Thyroid gland (tissue), 4 donors: ENCODE data around the gene NEDD4L.

Experiments used
- POLR2A ChIP-seq, 2 donors: fragments of 450-650 bp; IDR thresholded peaks; one replicate each; pipeline ENCODE4 v1.6.1; 2017; ENCODE audit warnings: antibody characterized with exemption in 2 of 2, mild to moderate bottlenecking in 2 of 2, moderate library complexity in 1 of 2
- TF ChIP-seq, protein P1 (sequence below), 6 experiments: fragments of 200-600 bp in 3 of 6; fragments of 450-650 bp in 3 of 6; sonication (generic) in 3 of 6; IDR thresholded peaks; one replicate each; pipeline ENCODE4 v1.5.1; 2016 to 2019; ENCODE audit warnings: antibody characterized with exemption in 6 of 6, mild to moderate bottlenecking in 2 of 6, inconsistent platforms in 1 of 6, moderate library complexity in 1 of 6

DNA sequence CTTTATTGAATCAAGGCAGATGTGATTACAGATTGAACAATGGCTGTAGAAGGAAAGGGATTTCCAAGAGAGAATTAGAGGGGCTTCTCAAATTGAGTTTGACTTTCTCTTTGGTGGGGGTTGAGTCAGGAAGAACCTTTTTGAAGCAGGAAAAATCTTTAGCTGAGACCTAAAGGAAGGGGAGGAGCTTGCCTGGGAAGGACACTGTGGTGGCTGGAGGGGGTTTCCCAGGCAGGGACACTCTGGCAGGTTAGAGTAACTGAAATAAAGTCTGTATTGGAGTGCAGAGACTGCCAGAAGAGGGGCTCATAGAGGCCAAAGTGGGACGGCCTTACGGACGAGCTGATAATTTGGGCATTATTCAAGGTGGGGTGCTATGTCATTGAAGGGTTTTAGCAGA lies 69.3 kb downstream of the NEDD4L start:
- TF ChIP-seq, protein P1, sequence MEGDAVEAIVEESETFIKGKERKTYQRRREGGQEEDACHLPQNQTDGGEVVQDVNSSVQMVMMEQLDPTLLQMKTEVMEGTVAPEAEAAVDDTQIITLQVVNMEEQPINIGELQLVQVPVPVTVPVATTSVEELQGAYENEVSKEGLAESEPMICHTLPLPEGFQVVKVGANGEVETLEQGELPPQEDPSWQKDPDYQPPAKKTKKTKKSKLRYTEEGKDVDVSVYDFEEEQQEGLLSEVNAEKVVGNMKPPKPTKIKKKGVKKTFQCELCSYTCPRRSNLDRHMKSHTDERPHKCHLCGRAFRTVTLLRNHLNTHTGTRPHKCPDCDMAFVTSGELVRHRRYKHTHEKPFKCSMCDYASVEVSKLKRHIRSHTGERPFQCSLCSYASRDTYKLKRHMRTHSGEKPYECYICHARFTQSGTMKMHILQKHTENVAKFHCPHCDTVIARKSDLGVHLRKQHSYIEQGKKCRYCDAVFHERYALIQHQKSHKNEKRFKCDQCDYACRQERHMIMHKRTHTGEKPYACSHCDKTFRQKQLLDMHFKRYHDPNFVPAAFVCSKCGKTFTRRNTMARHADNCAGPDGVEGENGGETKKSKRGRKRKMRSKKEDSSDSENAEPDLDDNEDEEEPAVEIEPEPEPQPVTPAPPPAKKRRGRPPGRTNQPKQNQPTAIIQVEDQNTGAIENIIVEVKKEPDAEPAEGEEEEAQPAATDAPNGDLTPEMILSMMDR (IDR thresholded peaks at IDR 0.05) = no peak
- no peak for TF ChIP-seq POLR2A (IDR thresholded peaks at IDR 0.05)
